ENCODE data around the gene IMPDH1. TPM values are rescaled to one million over a fixed set of nuclear protein-coding genes. Genes with fewer than 3 reads are reported as not detected.

The IMPDH1 gene
- total and polyA plus RNA-seq, 10 of the 15 experiments (the other 5 are each of a cell fraction or from before 2014, with no cell fraction given) = 0.50 to 61.3 (median 41.8) TPM

- FAIRE-seq (no peak), DNase-seq (ENCODE audit: low read depth, low spot score) (no peak), ATAC-seq (no peak)
- peaks cover 11% of the 10 kb centered on the region for H3K4me1 ChIP-seq (ENCODE audit: control insufficient read depth, insufficient read depth, low read length)
- SMC1A ChIA-PET (ENCODE audit: uncharacterized antibody, unreplicated experiment) = interaction anchor here (0.9 to 6.0 kb wide), 5 partner anchors 10 to 18 kb away, joined by 4 to 55 read pairs (median 4); partner anchors contain the start of gene HILPDA
- H4K20me1 ChIP-seq (ENCODE audit: control insufficient read depth, insufficient read depth) = no peaks in the 10 kb centered on the region
- TF ChIP-seq, protein P1, sequence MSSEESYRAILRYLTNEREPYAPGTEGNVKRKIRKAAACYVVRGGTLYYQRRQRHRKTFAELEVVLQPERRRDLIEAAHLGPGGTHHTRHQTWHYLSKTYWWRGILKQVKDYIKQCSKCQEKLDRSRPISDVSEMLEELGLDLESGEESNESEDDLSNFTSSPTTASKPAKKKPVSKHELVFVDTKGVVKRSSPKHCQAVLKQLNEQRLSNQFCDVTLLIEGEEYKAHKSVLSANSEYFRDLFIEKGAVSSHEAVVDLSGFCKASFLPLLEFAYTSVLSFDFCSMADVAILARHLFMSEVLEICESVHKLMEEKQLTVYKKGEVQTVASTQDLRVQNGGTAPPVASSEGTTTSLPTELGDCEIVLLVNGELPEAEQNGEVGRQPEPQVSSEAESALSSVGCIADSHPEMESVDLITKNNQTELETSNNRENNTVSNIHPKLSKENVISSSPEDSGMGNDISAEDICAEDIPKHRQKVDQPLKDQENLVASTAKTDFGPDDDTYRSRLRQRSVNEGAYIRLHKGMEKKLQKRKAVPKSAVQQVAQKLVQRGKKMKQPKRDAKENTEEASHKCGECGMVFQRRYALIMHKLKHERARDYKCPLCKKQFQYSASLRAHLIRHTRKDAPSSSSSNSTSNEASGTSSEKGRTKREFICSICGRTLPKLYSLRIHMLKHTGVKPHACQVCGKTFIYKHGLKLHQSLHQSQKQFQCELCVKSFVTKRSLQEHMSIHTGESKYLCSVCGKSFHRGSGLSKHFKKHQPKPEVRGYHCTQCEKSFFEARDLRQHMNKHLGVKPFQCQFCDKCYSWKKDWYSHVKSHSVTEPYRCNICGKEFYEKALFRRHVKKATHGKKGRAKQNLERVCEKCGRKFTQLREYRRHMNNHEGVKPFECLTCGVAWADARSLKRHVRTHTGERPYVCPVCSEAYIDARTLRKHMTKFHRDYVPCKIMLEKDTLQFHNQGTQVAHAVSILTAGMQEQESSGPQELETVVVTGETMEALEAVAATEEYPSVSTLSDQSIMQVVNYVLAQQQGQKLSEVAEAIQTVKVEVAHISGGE (CRISPR knock-in tag; IDR thresholded peaks at IDR 0.05) = no peak
- TF ChIP-seq ASH2L (IDR thresholded peaks at IDR 0.05; ENCODE audit: borderline replicate concordance, low read depth) (no peak), RCOR1 (conservative IDR thresholded peaks at IDR 0.05; ENCODE audit: low read depth, low read length) (no peak), IKZF2 (IDR thresholded peaks at IDR 0.05) (no peak), BACH1 (IDR thresholded peaks at IDR 0.05; ENCODE audit: borderline replicate concordance) (no peak), TARDBP (IDR thresholded peaks at IDR 0.05; ENCODE audit: borderline replicate concordance) (no peak), CREM (IDR thresholded peaks at IDR 0.05; ENCODE audit: low read depth) (no peak), KDM1A (IDR thresholded peaks at IDR 0.05; ENCODE audit: borderline replicate concordance) (no peak), HCFC1 (IDR thresholded peaks at IDR 0.05; ENCODE audit: low read length) (no peak), PML (IDR thresholded peaks at IDR 0.05; ENCODE audit: low read length) (no peak), RFX5 (IDR thresholded peaks at IDR 0.05; ENCODE audit: low read depth, low read length) (no peak)
- no peaks in the 10 kb centered on the region; the same call in 2 of the 3 replicates for H3K9me3 ChIP-seq (replicated peaks; ENCODE audit: control insufficient read depth, insufficient read depth, low read length)
- H3K27ac ChIP-seq (ENCODE audit: control insufficient read depth, insufficient read depth) = no peak overlapping the region
- RAD21 ChIA-PET (ENCODE audit: unreplicated experiment) = interaction anchor here (1.3 to 2.8 kb wide), 4 partner anchors 13 to 47 kb away, joined by 3 to 12 read pairs (median 4); no protein-coding TSS in a partner anchor
- POLR2A ChIA-PET = no interaction called here
- H3K27me3 ChIP-seq (replicated peaks in 1 of 2; ENCODE audit: control insufficient read depth in 2 of 2, insufficient read depth in 2 of 2, low read length in 1 of 2) = no peaks in the 10 kb centered on the region
- H3K4me2 ChIP-seq (ENCODE audit: control insufficient read depth, insufficient read depth) = no peak overlapping the region
- H3K4me3 ChIP-seq = no peak overlapping the region
- H2AFZ ChIP-seq (ENCODE audit: control insufficient read depth, low read depth, low read length) = no peak overlapping the region
- in situ Hi-C loops (cut with MboI) (no loop called here), intact Hi-C loops (cut with micrococcal nuclease; ENCODE audit: unreplicated experiment) (no loop called here)
- CTCF ChIA-PET = interaction anchor here (1.4 to 12.5 kb wide), 5 partner anchors 10 to 56 kb away, joined by 3 to 175 read pairs (median 16); no protein-coding TSS in a partner anchor
- no peak overlapping the region for H3K9ac ChIP-seq (ENCODE audit: control insufficient read depth, insufficient read depth, low read length)
- WGBS (ENCODE audit: insufficient coverage, insufficient replicate concordance, low lambda C conversion rate, missing lambda C conversion rate) = 90% methylated on average over 3 of the region's 3 CpGs
- no peaks in the 10 kb centered on the region for H3K79me2 ChIP-seq (ENCODE audit: control insufficient read depth, insufficient read depth, low read length)
- H3K36me3 ChIP-seq (ENCODE audit: control insufficient read depth in 2 of 2, insufficient read depth in 2 of 2, low read length in 1 of 2) = no peaks in the 10 kb centered on the region
- BruUV-seq (replicated peaks) = no TSS peak
These were observed 32.6 kb upstream of the IMPDH1 start for GRCh38 chr7:128442356-128442755.

Measured in GM12878 (cell line).